ENCODE measurements around the gene SORCS3. TPM values are rescaled to one million over a fixed set of nuclear protein-coding genes. Genes with fewer than 3 reads are reported as not detected.

Gene SORCS3
- total and polyA plus RNA-seq, 2 of the 4 experiments (the other 2 are of a cell fraction): not detected

- Histone ChIP-seq H3K36me3 (ENCODE audit: control insufficient read depth, insufficient read depth, low read length) (no peaks in the 10 kb centered on the region), H2AFZ (replicated peaks; ENCODE audit: low read length, poor library complexity) (no peak overlapping the region), H2BK15ac (ENCODE audit: low read depth, low read length) (no peak overlapping the region), H3K27me3 (ENCODE audit: control insufficient read depth, insufficient read depth, low read length) (no peaks in the 10 kb centered on the region), H3K4me1 (ENCODE audit: control insufficient read depth, insufficient read depth, low read length) (no peaks in the 10 kb centered on the region), H3K4me2 (ENCODE audit: low read depth, low read length) (no peak overlapping the region), H2AK9ac (replicated peaks; ENCODE audit: low read depth, low read length, poor library complexity) (no peak overlapping the region), H2AK5ac (ENCODE audit: low read depth, low read length) (no peak overlapping the region), H3K9ac (ENCODE audit: low read depth, low read length) (no peak overlapping the region), H3K79me1 (ENCODE audit: low read depth in 1 of 2, low read length in 2 of 2) (no peaks in the 10 kb centered on the region), H3K9me3 (ENCODE audit: control insufficient read depth, insufficient read depth, low read length) (peaks cover 12% of the 10 kb centered on the region; the same call in 1 of the 2 replicates), H3K23ac (ENCODE audit: low read depth, low read length) (no peak overlapping the region), H2BK120ac (ENCODE audit: low read depth, low read length) (no peak overlapping the region), H3K14ac (replicated peaks; ENCODE audit: low read depth, low read length) (no peak overlapping the region), H3K27ac (ENCODE audit: insufficient read depth, low read length) (no peak overlapping the region), H3K56ac (ENCODE audit: extremely low read depth, insufficient read depth, low read length) (no peak overlapping the region), H3K9me1 (ENCODE audit: insufficient read depth, low read length) (no peaks in the 10 kb centered on the region), H2BK20ac (ENCODE audit: low read depth, low read length) (no peak overlapping the region), H2BK5ac (ENCODE audit: low read depth, low read length, poor library complexity, severe bottlenecking) (no peak overlapping the region), H4K20me1 (ENCODE audit: insufficient read depth, low read length) (no peaks in the 10 kb centered on the region), H3K4me3 (ENCODE audit: insufficient read depth, low read depth, low read length) (no peak overlapping the region), H4K5ac (ENCODE audit: low read depth, low read length) (no peak overlapping the region), H3K18ac (ENCODE audit: low read depth, low read length) (no peak overlapping the region), H4K8ac (ENCODE audit: low read depth in 2 of 2, low read length in 2 of 2) (no peak overlapping the region), H3K4ac (ENCODE audit: low read depth, low read length) (no peak overlapping the region), H4K91ac (ENCODE audit: insufficient read depth, low read depth, low read length) (no peak overlapping the region)
- CTCF ChIA-PET: interaction anchor here (0.6 kb wide), 1 partner anchor 433 kb away, joined by 3 read pairs; no protein-coding TSS in a partner anchor
- ATAC-seq (ENCODE audit: low read depth) (no peak), DNase-seq (no peak)
- POLR2A ChIA-PET (ENCODE audit: unreplicated experiment): no interaction called here
- intact Hi-C loops (cut with micrococcal nuclease) (no loop called here), in situ Hi-C loops (cut with MboI; ENCODE audit: low sequenced_read_pairs) (no loop called here), dilution Hi-C loops (cut with HindIII; ENCODE audit: low sequenced_read_pairs, unreplicated experiment) (no loop called here)
- WGBS, 2 experiments (ENCODE audit: extremely low coverage in 2 of 2, insufficient read length in 1 of 2): no CpG with 5 or more reads among the region's 3 CpGs
- TF ChIP-seq BHLHE40 (IDR thresholded peaks at IDR 0.05; ENCODE audit: low read depth, low read length) (no peak), ELK1 (IDR thresholded peaks at IDR 0.05; ENCODE audit: borderline replicate concordance, low read depth, low read length) (no peak), CEBPB (IDR thresholded peaks at IDR 0.05; ENCODE audit: low read depth, low read length) (no peak), NFE2L2 (IDR thresholded peaks at IDR 0.05; ENCODE audit: low read depth, low read length) (no peak), RFX5 (IDR thresholded peaks at IDR 0.05; ENCODE audit: low read depth, low read length) (no peak), MAFK (IDR thresholded peaks at IDR 0.05; ENCODE audit: low read depth, low read length) (no peak), POLR2A (IDR thresholded peaks at IDR 0.05; ENCODE audit: low read depth, low read length) (no peak), CHD1 (IDR thresholded peaks at IDR 0.05; ENCODE audit: low read depth, low read length) (no peak), RCOR1 (IDR thresholded peaks at IDR 0.05; ENCODE audit: insufficient replicate concordance, low read length) (no peak), MAZ (IDR thresholded peaks at IDR 0.05; ENCODE audit: borderline replicate concordance, low read depth, low read length) (no peak)
- no TSS peak for BruUV-seq (replicated peaks)
Observed at GRCh38 chr10:104923501-104923900, 282.4 kb downstream of the SORCS3 start.

Data from IMR-90 (cell line).